ENCODE data around the gene CGGBP1. TPM values are rescaled to one million over a fixed set of nuclear protein-coding genes. Genes with fewer than 3 reads are reported as not detected.

The CGGBP1 gene
- total RNA-seq, 2 donors from 2014 or later, result 40.8 to 40.9 TPM

DNA sequence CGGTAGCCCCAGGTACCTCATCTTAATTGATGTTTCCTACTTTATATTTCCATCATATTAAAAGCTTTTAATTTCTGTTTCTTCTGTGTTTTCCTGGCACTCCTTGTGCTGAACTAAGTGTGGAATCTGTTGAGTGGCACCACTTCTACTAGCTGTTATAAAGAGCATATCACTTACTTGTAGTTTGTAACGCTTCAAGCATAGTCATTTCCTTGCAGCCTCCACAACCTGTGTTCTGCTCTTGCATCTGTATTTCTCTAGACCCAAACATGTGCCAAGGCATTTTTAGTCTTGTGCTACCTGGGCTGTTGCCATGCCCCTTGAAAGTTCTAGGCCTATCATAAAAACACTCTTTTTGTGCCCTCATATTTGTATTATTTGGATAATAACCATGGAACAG is 16.3 kb upstream of the CGGBP1 start:
- no peaks in the 10 kb centered on the region for H3K27me3 ChIP-seq
- H3K4me1 ChIP-seq, result peaks cover 0 to 11% of the 10 kb centered on the region in 2 donors
- H3K27ac ChIP-seq, result no peak overlapping the region
- H3K36me3 ChIP-seq, result no peaks in the 10 kb centered on the region
- no peak for TF ChIP-seq CTCF (IDR thresholded peaks at IDR 0.05)
- H3K9me3 ChIP-seq, result no peaks in the 10 kb centered on the region
- DNase-seq (ENCODE audit: low spot score), result no peak
- no peak overlapping the region for H3K4me3 ChIP-seq

DNA sequence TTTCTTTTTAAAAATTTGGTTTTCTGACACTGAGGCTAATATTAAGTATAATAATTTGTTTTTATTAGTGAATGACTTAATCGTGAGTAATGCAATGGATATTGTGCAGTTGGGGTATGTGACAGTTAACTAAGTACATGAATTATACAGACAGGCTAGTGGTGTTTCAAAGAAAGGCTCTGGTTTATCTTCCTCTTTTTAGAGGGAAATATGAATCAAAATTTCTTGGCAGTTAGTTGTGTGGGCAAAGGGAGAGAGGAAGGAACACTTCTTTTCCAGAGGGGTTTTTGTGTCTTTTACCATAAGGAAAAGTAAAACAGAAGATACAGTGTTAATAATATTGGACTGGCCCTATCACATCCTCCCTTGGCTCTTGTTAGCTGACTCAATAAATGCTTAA is 2.9 kb upstream of the CGGBP1 start:
- H3K27ac ChIP-seq, result no peak overlapping the region
- no peaks in the 10 kb centered on the region for H3K36me3 ChIP-seq
- no peak overlapping the region for H3K4me3 ChIP-seq
- H3K4me1 ChIP-seq, result peaks cover 0 to 48% of the 10 kb centered on the region in 2 donors
- DNase-seq (ENCODE audit: low spot score), result no peak
- TF ChIP-seq CTCF (IDR thresholded peaks at IDR 0.05), result no peak
- H3K9me3 ChIP-seq, result no peaks in the 10 kb centered on the region
- no peaks in the 10 kb centered on the region for H3K27me3 ChIP-seq

- peak overlapping the region; percentile 94 to 97 for H3K27ac ChIP-seq
- peaks cover 0 to 48% of the 10 kb centered on the region in 2 donors for H3K4me1 ChIP-seq
- H3K9me3 ChIP-seq, result no peaks in the 10 kb centered on the region
- DNase-seq (ENCODE audit: low spot score), result no peak
- peak overlapping the region; percentile 95 to 98 for H3K4me3 ChIP-seq
- no peak for TF ChIP-seq CTCF (IDR thresholded peaks at IDR 0.05)
- peaks cover 12% of the 10 kb centered on the region for H3K36me3 ChIP-seq
- H3K27me3 ChIP-seq, result no peaks in the 10 kb centered on the region
These were observed 770 bp upstream of the CGGBP1 start for GRCh38 chr3:88059380-88060170.

DNA sequence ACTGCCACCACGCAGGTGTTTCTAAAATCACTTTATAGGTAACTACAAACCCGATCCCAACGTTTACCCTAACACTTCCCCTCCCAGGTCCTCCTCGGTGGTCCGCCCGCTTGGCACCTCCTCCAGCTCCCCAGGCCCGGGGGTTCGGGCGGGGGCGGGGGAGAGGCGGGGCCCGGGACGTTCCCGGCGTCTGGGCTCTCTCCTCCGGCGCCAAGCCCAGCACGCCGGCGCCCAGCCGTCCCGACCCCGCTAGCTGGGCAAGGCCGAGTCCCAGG is 562 bp downstream of the CGGBP1 start:
- H3K9me3 ChIP-seq, result no peaks in the 10 kb centered on the region
- H3K36me3 ChIP-seq, result peaks cover 12% of the 10 kb centered on the region
- DNase-seq (ENCODE audit: low spot score), result no peak
- peaks cover 0 to 40% of the 10 kb centered on the region in 2 donors for H3K4me1 ChIP-seq
- no peaks in the 10 kb centered on the region for H3K27me3 ChIP-seq
- peak overlapping the region; percentile 94 to 97 for H3K27ac ChIP-seq
- TF ChIP-seq CTCF (IDR thresholded peaks at IDR 0.05), result no peak
- peak overlapping the region; percentile 95 to 98 for H3K4me3 ChIP-seq

GRCh38 chr3:88057630-88058305 is 1.0 kb downstream of the CGGBP1 start:
- H3K27me3 ChIP-seq, result no peaks in the 10 kb centered on the region
- DNase-seq (ENCODE audit: low spot score), result no peak
- peak overlapping the region; percentile 95 to 98 for H3K4me3 ChIP-seq
- H3K9me3 ChIP-seq, result no peaks in the 10 kb centered on the region
- peak in 1 of 2 donors; percentile 38 for TF ChIP-seq CTCF (IDR thresholded peaks at IDR 0.05)
- peaks cover 12% of the 10 kb centered on the region for H3K36me3 ChIP-seq
- peaks cover 0 to 36% of the 10 kb centered on the region in 2 donors for H3K4me1 ChIP-seq
- peak overlapping the region; percentile 94 to 97 for H3K27ac ChIP-seq
